Subcutaneous adipose tissue (tissue), 4 donors: ENCODE data around the gene BRINP2. TPM values are rescaled to one million over a fixed set of nuclear protein-coding genes. Genes with fewer than 3 reads are reported as not detected.

Experiments
- total RNA-seq, 4 donors: library from RNA; depleted of rRNA; stranded (reverse); fragments of >200 nt; gene quantifications; one replicate each; pipeline ENCODE4 v1.1.0, GENCODE V29; 2016
- TF ChIP-seq, protein P1 (sequence below): fragments of 450-650 bp; IDR thresholded peaks from one replicate; pipeline ENCODE4 v1.5.1; 2016; ENCODE audit warnings: low read depth, mild to moderate bottlenecking, control low read depth, antibody characterized with exemption, moderate library complexity

Gene BRINP2
- total RNA-seq, 4 donors from 2014 or later = 0.17 to 1.8 (median 0.70) TPM

DNA sequence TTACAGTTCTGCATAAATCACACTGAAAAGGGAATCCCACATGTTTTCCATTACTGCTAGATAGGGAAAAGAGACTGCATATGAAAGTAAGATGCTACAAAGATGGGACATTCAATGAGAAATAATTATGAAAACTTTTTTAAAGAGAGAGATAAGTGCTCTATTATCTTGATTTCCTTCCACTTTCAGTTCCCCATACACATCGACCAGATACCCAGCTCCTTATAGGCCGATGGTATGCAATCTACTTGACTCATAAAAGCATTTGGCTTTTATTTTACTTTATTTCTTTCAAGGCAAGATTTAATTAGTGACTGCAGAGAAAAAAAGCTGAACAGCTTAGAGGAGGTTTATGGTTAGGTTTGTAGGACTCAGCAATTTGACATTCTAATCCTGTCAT, 13.1 kb downstream of the BRINP2 start:
- TF ChIP-seq, protein P1, sequence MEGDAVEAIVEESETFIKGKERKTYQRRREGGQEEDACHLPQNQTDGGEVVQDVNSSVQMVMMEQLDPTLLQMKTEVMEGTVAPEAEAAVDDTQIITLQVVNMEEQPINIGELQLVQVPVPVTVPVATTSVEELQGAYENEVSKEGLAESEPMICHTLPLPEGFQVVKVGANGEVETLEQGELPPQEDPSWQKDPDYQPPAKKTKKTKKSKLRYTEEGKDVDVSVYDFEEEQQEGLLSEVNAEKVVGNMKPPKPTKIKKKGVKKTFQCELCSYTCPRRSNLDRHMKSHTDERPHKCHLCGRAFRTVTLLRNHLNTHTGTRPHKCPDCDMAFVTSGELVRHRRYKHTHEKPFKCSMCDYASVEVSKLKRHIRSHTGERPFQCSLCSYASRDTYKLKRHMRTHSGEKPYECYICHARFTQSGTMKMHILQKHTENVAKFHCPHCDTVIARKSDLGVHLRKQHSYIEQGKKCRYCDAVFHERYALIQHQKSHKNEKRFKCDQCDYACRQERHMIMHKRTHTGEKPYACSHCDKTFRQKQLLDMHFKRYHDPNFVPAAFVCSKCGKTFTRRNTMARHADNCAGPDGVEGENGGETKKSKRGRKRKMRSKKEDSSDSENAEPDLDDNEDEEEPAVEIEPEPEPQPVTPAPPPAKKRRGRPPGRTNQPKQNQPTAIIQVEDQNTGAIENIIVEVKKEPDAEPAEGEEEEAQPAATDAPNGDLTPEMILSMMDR = no peak

- TF ChIP-seq, protein P1 = no peak
These were observed 14.5 kb downstream of the BRINP2 start for GRCh38 chr1:177185209-177185608.

- TF ChIP-seq, protein P1 = no peak
These were observed 15.9 kb downstream of the BRINP2 start for GRCh38 chr1:177186639-177187038.

DNA sequence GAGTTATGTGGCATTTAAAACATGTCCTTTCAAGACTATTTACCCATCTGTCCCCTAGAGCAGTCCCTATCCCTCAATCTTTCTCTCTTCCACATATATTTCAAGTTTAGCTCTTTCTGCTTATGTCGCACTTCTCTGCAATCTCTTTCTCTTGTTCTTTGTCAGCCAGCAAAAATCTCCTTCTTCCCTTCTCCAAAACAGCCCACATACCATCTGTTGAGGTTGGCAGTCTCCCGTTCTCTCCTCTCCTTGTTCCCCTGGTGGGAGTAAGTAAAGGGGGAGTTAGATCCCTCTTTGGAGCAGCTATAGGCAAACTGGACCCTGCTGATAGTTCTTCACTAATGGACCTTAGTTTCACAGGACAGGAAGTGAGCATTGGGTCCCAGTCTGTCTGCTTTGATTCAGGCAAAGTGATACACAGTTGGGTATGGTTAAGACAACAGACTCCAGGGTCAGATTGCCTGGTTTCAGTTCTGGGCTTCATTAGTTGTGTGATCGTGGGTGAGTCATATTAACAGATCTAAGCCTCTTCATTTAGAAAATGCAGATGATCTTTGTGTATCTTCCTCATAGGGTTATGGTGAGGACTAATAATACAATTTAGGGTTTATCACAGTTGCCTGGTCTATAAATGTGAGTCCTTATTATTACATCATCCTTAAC, 19.7 kb downstream of the BRINP2 start:
- TF ChIP-seq, protein P1 = no peak

- TF ChIP-seq, protein P1 = no peak
These were observed 27.5 kb downstream of the BRINP2 start for GRCh38 chr1:177198243-177198642.

GRCh38 chr1:177200290-177200689, 29.5 kb downstream of the BRINP2 start:
- TF ChIP-seq, protein P1 = no peak

DNA sequence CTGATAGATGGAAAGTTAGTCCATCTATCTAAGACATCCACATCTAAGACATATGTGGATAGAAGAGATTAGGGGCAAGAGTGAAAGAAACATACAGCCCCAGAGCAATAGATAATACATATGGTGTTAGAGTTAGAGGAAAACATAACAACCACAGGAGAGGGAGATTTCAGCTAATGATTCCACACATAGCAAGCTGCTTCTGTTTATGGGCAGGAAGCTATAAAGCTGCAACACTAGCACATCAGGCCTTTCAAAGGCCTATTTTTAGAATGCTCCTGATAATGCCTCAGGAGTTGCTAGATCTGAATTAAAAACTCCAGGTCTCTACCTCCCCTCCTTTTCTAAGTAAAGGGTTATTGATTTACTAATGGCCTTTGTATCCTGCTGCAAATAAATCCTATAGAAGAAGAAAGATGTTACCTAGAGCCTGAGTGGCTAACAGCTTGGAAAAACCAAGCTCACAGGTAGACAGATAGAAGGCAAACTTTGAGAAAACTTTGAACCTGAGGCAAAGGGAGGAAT, 36.1 kb downstream of the BRINP2 start:
- TF ChIP-seq, protein P1 = no peak
